Renal pelvis (tissue), 4 donors: ENCODE data around the gene HDAC8. TPM values are rescaled to one million over a fixed set of nuclear protein-coding genes. Genes with fewer than 3 reads are reported as not detected.
"Not testable (repeated sequence)": the region's sequence is repeated elsewhere in the genome, so short reads cannot be mapped to it uniquely, and the experiment has no call there.

Experiments used
- DNase-seq: peaks from one replicate; pipeline ENCODE4 v3.0.0-alpha.2; 2013
- polyA plus RNA-seq, 3 donors: library from polyadenylated mRNA; unstranded; fragments of 120-200 nt; gene quantifications; one replicate each; pipeline ENCODE4 v1.2.1, GENCODE V29; 2013; ENCODE audit not compliant: insufficient read length in 3 of 3

HDAC8 gene
- polyA plus RNA-seq, 3 donors: 31.3 to 40.1 (median 39.4) TPM

- peak; percentile 9 for DNase-seq
Measured at GRCh38 chrX:72545990-72546389, 26.7 kb downstream of the HDAC8 start.

GRCh38 chrX:72540318-72540717 lies 32.3 kb downstream of the HDAC8 start:
- peak; percentile 10 for DNase-seq

GRCh38 chrX:72539822-72540221 lies 32.8 kb downstream of the HDAC8 start:
- DNase-seq: no peak

- no peak for DNase-seq
Measured at GRCh38 chrX:72536542-72536941, 36.1 kb downstream of the HDAC8 start.

GRCh38 chrX:72532366-72532765 lies 40.3 kb downstream of the HDAC8 start:
- no peak for DNase-seq

- no peak for DNase-seq
Measured at GRCh38 chrX:72526534-72527508, 45.8 kb downstream of the HDAC8 start.

GRCh38 chrX:72498782-72499181 lies 73.9 kb downstream of the HDAC8 start:
- no peak for DNase-seq

GRCh38 chrX:72495046-72495445 lies 77.6 kb downstream of the HDAC8 start:
- no peak for DNase-seq

GRCh38 chrX:72492499-72492898 lies 80.1 kb downstream of the HDAC8 start:
- no peak for DNase-seq

- not testable (repeated sequence) for DNase-seq
Measured at GRCh38 chrX:72490221-72490620, 82.4 kb downstream of the HDAC8 start.

GRCh38 chrX:72487661-72488060 lies 85.0 kb downstream of the HDAC8 start:
- no peak for DNase-seq

GRCh38 chrX:72479324-72480274 lies 93.0 kb downstream of the HDAC8 start:
- DNase-seq: no peak

- DNase-seq: no peak
Measured at GRCh38 chrX:72478853-72479252, 93.8 kb downstream of the HDAC8 start.

GRCh38 chrX:72478351-72478750 lies 94.3 kb downstream of the HDAC8 start:
- no peak for DNase-seq

- no peak for DNase-seq
Measured at GRCh38 chrX:72477781-72478181, 94.9 kb downstream of the HDAC8 start.

GRCh38 chrX:72477376-72477775 lies 95.3 kb downstream of the HDAC8 start:
- DNase-seq: no peak

- DNase-seq: no peak
Measured at GRCh38 chrX:72475952-72476668, 96.5 kb downstream of the HDAC8 start.

- no peak for DNase-seq
Measured at GRCh38 chrX:72475338-72475737, 97.3 kb downstream of the HDAC8 start.

- DNase-seq: no peak
Measured at GRCh38 chrX:72470532-72471223, 102.0 kb downstream of the HDAC8 start.

- no peak for DNase-seq
Measured at GRCh38 chrX:72470117-72470516, 102.5 kb downstream of the HDAC8 start.

- no peak for DNase-seq
Measured at GRCh38 chrX:72468607-72469006, 104.0 kb downstream of the HDAC8 start.
